ENCODE results near the gene GH1.
A peak's percentile ranks its signal among the peaks of the same experiment; 100 is the strongest.
"Not testable (repeated sequence)": the region's sequence is repeated elsewhere in the genome, so short reads cannot be mapped to it uniquely, and the experiment has no call there.

The GH1 gene

DNA sequence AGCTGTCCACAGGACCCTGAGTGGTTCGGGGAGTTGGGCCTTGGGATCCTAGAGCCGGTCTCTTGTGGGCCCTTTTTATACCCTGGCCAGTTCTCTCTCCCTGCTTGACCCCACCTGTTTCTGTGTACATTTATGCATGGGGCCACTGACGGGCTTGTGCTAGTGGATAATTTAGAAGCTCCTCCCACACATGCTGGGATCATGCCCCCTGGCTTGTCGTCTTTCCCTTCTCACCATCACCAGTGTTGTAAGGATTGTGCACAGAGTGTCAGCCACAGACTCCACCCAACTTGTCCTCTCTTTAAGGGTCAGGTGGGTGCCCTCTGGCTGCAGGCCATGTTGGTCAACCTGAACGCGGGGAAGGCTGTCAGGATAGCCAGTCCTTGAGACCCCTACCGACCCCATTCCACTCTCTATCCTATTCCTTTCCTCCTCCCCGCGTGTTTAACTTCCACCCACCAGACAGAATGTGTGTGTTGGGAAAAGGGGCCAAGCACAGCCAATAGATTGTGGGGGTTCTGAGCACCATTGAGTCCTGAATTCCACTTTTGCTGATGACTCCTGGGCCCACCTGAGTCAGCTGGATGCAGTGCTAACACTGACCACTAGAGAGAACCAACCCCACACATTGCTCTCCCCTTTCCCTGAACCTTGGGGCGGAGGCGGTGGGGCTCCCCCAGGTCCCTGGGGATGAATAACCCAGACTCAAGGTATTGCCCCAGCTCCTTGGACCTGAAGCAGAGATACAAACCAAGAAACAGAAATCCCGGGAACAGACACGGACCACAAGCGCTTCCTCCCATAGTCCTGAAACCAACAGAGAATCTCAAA, 21.9 kb downstream of the GH1 start, which contains the start of gene CSH1:
Gene CSH1 (minus strand): TSS at position 51 of the 831 bp plus-strand sequence. CDS start 63 bp downstream, outside the sequence.
- DNase-seq (ENCODE audit: low spot score), result not testable (repeated sequence)

DNA sequence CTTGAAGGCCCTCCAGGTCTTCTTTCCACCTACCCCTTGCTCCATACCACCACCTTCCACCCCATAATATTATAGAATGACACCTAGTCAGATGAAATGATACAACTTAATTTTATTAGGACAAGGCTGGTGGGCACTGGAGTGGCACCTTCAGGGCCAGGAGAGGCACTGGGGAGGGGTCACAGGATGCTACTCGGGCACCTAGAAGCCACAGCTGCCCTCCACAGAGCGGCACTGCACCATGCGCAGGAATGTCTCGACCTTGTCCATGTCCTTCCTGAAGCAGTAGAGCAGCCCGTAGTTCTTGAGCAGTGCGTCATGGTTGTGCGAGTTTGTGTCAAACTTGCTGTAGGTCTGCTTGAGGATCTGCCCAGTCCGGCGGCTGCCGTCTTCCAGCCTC, 23.8 kb downstream of the GH1 start:
- not testable (repeated sequence) for DNase-seq (ENCODE audit: low spot score)

DNA sequence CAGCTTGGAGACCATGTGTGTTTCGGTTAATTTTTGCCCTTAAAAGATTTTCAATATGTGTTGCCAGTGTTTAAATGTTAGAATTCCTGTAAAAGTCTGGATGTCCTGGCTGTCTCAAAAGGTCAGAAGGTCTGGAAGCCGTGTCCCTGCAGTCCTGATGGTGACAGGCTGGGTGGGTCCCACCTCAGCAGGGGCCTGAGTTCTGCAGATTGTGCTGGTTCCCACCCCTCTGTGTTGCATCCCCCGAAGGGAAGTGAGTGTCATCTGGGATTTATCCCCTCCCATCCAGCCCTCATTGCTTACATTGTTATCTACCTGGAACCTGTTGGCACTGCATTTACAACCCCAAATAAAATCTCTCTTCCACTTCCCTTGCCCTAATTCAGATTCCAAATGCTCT, 24.6 kb downstream of the GH1 start:
- not testable (repeated sequence) for DNase-seq (ENCODE audit: low spot score)

DNA sequence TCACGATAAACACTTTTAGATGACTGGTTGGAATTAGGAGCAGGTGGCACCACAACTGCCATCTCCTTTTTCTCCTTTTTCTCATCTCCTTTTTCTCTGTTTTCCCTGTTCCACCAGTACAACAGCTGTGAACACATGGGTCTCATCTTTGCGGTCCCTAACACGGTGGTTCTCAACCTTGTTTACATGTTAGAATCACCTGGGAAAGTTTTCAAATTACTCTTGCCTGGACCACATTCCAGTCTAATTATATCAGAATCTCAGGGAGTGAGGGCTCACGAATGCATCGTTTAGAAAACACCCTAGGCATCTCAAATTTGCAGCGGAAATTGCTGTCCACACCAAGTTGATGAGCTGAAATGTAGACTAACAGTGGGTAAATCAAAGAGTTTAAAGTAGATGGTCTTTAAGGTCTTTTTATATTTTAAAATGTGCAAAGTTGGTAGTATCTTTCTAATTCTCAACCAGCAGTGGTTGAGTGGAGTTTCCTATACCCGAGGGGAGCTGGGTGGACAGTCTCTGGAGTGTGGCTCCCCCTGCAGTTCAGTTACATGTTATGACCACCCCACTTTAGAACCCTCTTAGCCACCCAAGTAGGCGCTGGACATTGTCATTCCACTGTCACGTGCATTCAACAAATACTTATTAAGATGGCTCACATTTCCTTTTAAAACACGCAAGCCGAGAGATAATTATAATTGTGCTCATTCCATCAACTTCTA, 26.2 kb downstream of the GH1 start:
- not testable (repeated sequence) for DNase-seq (ENCODE audit: low spot score)

DNA sequence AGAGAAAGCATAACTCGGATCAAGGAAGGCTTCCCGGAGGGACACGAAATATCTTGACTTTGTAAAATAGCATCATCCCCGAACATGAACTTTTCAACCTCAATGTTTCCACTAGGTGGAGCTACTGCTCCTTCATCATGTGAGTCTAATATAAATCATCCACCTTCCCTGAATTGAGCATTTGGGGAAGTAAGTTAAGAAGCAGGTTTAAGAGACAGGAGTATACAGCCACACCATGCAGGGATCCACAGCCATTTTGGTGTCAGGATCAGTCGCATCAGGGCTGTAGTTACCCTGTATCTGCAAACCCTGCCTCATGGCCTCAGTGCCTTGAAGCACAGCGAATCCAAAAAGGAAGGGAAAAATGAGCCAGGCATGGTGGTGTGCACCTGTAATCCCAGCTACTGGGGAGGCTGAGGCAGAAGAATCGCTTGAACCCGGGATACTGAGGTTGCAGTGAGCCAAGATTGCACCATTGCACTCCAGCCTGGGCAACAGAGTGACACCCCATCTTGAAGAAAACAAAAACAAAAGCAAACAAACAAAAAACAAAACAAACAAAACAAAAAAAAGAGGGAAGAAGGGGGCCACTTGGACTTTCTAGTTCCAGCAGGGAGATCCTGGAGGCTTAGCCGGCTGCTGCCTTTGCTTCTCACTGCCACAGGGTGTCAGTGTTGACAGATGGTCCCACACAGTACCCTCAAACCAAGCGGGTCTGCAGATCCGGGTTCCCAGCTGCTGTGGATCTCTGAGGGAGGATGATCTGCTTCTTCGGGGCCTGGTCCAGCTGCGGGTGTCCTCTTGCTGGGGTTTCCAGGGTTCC, 29.4 kb downstream of the GH1 start:
- DNase-seq (ENCODE audit: low spot score), result not testable (repeated sequence)

DNA sequence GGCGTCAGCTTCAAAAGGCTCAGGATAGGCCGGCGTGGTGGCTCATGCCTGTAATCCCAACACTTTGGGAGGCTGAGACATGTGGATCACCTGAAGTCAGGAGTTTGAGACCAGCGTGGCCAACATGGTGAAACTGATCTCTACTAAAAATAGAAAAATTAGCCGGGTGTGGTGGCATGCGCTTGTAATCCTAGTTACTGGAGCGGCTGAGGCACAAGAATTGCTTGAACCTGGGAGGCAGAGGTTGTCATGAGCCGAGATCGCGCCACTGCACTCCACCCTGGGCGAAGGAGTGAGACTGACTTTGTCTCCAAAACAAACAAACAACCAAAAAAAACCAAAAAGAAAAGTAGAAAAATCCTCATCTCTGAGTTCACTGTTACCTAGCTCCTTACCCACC, 33.5 kb downstream of the GH1 start:
- DNase-seq (ENCODE audit: low spot score), result not testable (repeated sequence)

DNA sequence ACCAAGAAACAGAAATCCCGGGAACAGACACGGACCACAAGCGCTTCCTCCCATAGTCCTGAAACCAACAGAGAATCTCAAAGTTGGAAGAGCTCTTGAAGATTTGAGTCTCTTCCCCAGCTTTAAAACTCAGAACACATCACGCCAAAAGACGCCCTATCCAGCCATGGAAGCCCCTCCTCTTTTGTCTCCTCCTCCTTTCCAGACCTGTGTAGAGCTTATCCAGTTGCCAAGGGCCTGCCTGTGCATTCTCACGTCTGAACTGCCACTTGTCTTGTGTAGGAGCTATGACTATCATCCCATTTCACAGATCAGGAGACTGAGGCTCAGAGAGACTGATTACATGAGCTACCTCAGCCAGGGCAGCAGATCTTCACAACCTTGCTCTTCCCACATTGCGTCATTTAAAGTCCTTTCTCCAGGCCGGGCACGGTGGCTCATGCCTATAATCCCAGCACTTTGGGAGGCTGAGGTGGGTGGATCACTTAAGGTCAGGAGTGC, 36.0 kb downstream of the GH1 start:
- not testable (repeated sequence) for DNase-seq (ENCODE audit: low spot score)

DNA sequence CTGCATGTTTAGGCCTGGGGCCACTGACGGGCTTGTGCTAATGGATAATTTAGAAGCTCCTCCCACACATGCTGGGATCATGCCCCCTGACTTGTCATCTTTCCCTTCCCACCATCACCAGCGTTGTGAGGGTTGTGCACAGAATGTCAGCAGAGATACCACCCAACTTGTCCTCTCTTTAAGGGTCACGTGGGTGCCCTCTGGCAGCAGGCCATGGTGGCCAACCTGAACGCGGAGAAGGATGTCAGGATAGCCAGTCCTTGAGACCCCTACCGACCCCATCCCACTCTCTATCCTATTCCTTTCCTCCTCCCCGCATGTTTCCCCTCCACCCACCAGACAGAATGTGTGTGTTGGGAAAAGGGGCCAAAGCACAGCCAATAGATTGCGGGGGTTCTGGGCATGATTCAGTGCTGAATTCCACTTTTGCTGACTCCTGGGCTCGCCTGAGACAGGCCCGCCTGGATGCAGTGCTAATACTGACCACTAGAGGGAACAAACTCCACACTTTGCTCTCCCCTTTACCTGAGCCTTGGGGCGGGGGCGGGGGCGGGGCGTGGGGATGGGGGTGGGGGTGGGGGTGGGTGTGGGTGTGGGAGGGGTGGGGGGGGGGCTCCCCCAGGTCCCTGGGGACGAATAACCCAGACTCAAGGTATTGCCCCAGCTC, 36.6 kb downstream of the GH1 start, which contains the start of gene GH2:
Gene GH2 (minus strand): TSS at position 10 of the 667 bp plus-strand sequence. CDS start 143 bp downstream, outside the sequence.
- peak; percentile 79 for DNase-seq (ENCODE audit: low spot score)

DNA sequence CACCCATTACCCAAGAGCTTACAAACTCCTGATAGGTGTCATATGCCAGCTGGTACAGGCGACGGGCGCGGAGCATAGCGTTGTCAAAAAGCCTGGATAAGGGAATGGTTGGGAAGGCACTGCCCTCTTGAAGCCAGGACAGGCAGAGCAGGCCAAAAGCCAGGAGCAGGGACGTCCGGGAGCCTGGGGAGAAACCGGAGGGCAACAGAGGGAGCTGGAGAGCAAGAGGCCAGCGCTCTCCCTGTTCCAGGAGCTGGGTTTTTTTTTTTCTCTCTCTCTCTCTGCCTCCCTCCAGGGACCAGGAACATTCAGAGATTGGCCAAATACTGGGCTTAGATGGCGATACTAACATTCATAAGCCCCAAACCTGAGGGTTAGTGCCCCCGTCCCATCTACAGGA, 37.3 kb downstream of the GH1 start:
- not testable (repeated sequence) for DNase-seq (ENCODE audit: low spot score)

DNA sequence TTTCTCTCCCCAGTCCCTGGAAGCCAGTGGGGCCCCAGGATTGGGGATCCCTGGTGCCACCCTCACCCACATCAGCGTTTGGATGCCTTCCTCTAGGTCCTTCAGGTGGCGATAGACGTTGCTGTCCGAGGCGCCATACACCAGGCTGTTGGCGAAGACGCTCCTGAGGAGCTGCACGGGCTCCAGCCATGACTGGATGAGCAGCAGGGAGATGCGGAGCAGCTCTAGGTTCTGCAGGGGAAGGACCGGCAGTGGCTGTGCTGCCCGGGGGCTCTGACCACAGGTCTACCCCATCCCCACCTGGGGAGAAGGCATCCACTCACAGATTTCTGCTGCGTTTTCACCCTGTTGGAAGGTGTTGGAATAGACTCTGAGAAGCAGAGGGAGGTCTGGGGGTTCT, 37.9 kb downstream of the GH1 start:
- DNase-seq (ENCODE audit: low spot score), result no peak

DNA sequence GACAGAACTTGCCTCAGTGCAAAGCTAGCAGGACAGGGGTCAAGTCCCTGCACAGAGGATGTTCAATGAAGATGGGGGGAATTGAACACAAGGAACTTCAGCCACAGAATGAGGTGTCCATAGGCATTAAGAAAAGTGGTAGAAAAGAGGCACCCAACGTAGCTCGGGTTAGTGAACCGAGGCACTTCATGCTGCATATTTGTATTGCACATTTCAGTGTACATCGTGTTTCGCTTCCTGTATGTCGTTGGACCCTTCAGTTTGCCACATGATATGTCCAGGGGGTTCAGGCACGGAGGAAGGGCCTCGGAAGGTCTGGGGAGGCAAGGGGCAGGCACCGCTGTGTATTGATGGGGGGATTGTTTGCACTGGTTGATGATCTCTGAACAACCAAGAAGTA, 40.2 kb downstream of the GH1 start:
- DNase-seq (ENCODE audit: low spot score), result not testable (repeated sequence)

DNA sequence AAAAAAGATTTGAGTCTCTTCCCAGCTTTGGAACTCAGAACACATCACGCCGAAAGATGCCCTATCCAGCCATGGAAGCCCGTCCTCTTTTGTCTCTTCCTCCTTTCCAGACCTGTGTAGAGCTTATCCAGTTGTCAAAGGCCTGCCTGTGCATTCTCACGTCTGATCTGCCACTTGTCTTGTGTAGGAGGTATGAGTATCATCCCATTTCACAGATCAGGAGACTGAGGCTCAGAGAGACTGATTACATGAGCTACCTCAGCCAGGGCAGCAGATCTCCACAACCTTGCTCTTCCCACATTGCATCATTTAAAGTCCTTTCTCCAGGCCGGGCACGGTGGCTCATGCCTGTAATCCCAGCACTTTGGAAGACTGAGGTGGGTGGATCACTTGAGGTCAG, 43.9 kb downstream of the GH1 start:
- not testable (repeated sequence) for DNase-seq (ENCODE audit: low spot score)

DNA sequence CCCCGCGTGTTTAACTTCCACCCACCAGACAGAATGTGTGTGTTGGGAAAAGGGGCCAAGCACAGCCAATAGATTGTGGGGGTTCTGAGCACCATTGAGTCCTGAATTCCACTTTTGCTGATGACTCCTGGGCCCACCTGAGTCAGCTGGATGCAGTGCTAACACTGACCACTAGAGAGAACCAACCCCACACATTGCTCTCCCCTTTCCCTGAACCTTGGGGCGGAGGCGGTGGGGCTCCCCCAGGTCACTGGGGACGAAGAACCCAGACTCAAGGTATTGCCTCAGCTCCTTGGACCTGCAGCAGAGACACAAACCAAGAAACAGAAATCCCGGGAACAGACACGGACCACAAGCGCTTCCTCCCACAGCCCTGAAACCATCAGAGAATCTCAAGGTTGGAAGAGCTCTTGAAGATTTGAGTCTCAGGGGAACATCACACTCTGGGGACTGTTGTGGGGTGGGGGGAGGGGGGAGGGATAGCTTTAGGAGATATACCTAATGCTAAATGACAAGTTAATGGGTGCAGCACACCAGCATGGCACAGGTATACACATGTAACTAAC, 44.5 kb downstream of the GH1 start:
- not testable (repeated sequence) for DNase-seq (ENCODE audit: low spot score)

DNA sequence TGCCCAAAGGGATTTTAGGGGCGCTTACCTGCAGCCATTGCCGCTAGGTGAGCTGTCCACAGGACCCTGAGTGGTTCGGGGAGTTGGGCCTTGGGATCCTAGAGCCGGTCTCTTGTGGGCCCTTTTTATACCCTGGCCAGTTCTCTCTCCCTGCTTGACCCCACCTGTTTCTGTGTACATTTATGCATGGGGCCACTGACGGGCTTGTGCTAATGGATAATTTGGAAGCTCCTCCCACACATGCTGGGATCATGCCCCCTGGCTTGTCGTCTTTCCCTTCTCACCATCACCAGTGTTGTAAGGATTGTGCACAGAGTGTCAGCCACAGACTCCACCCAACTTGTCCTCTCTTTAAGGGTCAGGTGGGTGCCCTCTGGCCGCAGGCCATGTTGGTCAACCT, 45.1 kb downstream of the GH1 start, which contains the start of gene CSH2:
Gene CSH2 (minus strand): TSS at position 101 of the 400 bp plus-strand sequence. CDS start 63 bp downstream, at position 38.
- DNase-seq (ENCODE audit: low spot score), result not testable (repeated sequence)

DNA sequence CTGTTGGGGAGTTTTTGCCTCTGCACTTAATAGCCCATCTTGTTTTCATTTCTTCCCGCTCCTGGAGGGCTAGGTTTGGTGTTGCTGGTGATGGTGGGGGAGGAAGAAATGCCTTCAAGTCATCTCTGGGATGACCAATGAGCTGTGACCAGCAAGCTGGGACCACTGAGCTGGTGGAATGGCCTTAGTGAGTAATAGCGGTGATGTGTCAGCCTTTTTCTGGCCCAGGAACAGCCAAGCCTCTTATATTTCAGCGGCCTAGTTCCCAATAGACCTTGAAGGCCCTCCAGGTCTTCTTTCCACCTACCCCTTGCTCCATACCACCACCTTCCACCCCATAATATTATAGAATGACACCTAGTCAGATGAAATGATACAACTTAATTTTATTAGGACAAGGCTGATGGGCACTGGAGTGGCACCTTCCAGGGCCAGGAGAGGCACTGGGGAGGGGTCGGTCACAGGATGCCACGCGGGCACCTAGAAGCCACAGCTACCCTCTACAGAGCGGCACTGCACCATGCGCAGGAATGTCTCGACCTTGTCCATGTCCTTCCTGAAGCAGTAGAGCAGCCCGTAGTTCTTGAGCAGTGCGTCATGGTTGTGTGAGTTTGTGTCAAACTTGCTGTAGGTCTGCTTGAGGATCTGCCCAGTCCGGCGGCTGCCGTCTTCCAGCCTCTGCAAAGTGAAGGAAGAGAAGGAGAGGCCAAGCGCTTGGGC, 46.8 kb downstream of the GH1 start:
- DNase-seq (ENCODE audit: low spot score), result not testable (repeated sequence)

DNA sequence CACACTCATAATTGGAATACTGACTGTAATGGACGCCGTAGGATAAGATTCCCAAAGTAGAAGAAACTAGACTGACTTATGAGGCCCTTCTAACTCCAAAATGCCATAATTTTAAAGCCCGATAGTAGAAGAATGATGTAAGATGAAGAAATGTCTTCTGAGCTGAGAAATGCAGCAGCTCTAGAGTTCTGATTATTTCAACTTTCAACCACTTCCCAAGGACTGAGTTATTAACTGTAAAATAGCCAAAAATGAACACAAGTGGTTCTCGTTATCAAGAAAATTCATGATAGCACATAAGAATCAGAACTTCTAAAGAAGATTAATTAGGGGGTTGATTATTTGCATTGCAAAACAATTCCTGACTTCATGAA, 48.4 kb downstream of the GH1 start:
- not testable (repeated sequence) for DNase-seq (ENCODE audit: low spot score)

DNA sequence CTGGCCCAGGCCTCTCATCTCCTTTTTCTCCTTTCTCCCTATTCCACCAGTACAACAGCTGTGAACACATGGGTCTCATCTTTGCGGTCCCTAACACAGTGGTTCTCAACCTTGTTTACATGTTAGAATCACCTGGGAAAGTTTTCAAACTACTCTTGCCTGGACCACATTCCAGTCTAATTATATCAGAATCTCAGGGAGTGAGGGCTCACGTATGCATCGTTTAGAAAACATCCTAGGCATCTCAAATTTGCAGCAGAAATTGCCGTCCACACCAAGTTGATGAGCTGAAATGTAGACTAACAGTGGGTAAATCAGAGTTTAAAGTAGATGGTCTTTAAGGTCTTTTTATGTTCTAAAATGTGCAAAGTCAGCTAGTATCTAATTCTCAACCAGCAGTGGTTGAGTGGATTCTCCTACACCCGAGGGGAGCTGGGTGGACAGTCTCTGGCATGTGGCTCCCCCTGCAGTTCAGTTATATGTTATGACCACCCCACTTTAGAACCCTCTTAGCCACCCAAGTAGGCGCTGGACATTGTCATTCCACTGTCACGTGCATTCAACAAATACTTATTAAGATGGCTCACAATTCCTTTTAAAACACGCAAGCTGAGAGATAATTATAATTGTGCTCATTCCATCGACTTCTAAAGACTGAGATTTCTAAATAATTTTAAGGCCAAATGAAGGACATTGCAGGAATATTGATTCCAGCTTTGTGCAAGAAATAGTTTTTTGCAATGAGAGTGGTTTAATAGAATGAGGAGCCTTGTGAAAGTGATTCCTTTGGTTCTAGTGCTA, 48.9 kb downstream of the GH1 start:
- DNase-seq (ENCODE audit: low spot score), result not testable (repeated sequence)
